Eye (tissue), 1 donor: ENCODE data around the gene RPP30.
"Not testable (repeated sequence)": the region's sequence is repeated elsewhere in the genome, so short reads cannot be mapped to it uniquely, and the experiment has no call there.

Experiments used
- DNase-seq: peaks from one replicate; pipeline ENCODE4 v3.0.0-alpha.2; 2015

The RPP30 gene

DNA sequence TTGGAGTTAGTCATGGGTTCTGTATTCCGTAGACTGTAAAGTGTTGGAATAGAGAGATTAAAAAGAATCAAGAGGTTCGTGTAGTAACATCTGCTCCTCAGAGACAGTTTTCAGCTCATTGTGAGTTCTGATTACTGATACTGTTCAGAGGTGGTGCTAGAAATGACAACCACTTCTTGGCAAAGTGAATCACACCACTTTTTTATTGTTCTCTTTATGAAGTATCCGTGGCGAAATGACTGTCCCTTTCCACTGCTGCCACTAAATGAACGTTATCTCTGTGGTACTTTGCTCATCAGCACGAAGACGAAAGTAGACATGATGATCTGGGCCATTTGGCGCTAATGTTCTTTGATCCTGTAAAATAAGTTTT is 860 bp downstream of the RPP30 start:
- DNase-seq: no peak

DNA sequence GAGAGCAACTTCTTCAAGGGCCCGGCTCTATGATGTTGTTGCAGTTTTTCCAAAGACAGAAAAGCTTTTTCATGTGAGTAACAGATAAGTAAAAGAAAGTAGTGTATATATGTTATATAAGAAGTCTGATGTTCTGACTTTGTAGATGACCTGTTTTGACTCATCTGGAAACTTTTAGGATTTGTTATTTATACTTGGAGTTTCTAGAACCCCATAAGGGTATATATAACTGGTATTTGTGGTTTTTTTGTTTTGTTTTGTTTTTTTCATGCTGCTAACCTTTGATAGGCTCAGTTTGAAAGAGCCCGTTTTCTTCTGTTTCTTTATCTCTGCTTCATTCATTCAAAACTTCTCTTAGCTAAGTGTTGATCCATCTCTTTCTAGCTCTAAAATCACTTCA is 7.3 kb downstream of the RPP30 start:
- DNase-seq: no peak

- peak; percentile 75 for DNase-seq
These were observed 8.4 kb downstream of the RPP30 start for GRCh38 chr10:90880059-90880719.

DNA sequence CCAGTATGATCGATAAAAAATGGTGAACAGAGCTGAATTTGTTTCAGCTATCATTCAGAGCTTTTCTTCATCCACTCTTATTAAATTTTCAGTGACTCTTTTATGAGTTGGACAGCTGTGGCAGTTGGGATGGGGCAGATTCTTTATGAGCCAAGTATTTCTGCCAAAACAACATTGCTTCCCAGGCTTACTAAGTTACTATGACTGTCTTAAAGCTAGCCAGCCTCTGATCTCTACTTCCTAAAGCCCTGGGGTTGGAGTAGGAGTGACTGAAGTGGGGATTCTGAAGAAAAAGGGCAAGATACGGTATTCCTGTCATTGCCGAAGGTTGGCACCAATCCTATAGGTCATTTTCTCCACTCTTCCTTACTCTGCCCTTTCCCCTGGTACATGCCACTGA is 12.7 kb downstream of the RPP30 start:
- no peak for DNase-seq

- no peak for DNase-seq
These were observed 13.4 kb downstream of the RPP30 start for GRCh38 chr10:90885176-90885575.

DNA sequence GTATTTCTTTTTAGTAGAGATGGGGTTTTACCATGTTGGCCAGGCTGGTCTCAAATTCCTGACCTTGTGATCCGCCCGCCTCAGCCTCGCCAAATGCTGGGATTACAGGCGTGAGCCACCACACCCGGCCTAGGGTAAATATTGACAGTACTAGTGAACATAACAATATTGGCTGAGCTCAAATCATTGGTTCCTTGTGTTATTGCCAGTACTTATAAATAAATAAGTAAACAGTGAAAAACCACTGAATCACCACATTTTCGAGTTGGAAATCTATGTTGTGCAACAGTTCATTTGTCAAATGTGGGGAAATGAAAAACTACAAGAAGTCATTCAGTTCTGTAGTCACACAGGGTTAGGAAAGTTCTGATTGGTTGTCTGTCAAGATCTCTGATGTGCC is 15.8 kb downstream of the RPP30 start:
- DNase-seq: no peak

GRCh38 chr10:90888387-90888786 is 16.6 kb downstream of the RPP30 start:
- DNase-seq: no peak

- no peak for DNase-seq
These were observed 17.9 kb downstream of the RPP30 start for GRCh38 chr10:90889636-90890035.

DNA sequence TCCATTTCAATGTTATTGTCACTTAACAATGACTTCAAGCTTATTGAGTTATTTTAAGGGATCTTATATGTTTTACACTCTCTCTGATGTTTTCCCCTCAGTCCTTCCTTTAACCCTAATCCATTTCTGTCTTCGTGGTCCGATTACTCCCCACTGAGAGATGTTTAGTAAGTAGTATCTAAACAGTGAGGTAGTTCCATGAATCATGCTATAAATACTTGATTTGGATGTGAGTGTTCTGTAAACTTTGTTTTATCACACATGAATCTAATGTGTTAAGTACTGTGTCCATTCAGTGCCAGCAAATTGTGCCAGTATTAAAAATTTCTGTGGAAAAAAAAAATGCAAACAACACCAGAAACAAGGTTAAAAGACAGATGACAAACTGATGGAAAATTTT is 18.6 kb downstream of the RPP30 start:
- no peak for DNase-seq

- DNase-seq: no peak
These were observed 21.4 kb downstream of the RPP30 start for GRCh38 chr10:90893190-90893589.

GRCh38 chr10:90896916-90897315 is 25.1 kb downstream of the RPP30 start:
- DNase-seq: not testable (repeated sequence)

- no peak for DNase-seq
These were observed 34.2 kb downstream of the RPP30 start for GRCh38 chr10:90905925-90906324.

DNA sequence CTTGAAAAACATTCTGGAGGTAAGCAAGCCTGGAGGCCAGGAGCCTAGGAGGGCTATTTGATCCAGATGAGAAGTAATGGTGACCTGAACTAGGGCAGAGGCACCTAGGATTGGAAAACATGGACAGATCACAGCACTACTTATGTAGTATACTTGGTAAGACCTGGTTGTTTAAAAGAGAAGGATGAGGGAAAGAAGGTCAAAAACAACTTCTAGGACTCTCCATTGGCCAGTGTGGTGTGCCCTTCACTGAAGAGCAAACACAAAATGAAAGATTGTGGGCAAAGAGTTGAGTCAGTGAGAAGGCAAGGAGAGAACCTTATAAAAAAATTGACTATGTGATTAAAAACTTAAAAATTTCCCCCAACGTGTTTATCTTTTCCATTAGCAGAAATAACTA is 34.8 kb downstream of the RPP30 start:
- no peak for DNase-seq

- peak; percentile 94 for DNase-seq
These were observed 39.6 kb downstream of the RPP30 start for GRCh38 chr10:90911133-90912051.

GRCh38 chr10:90912174-90912573 is 40.4 kb downstream of the RPP30 start:
- DNase-seq: peak; percentile 37

DNA sequence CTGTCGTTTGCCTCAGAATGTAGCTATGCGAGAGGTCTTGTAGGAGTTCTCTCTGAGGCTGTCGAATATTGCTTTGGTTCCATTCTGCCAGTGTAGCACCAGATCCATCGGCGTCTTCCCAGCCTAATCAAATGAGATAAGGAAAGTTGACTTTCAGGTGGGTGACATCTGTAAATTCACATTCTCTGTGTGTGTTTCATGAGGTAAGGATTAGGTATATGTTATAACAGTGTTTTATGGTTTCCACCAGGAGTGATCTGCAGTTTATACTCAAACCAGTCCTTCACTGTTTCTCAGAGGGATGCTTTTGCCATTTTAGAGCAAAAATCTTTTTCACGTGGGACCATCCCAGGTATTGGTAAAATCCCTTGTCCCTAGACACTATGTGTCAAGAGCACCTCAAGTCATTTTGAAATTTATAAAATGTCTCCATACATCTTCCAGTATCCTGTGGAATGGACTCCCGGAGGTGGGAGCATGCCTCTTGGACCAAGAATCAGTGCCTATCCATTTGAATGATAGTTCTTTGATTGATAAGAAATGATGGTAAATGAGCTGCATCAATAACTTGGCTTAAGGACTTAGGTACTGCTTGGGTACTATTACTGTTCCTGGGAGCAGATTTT is 41.2 kb downstream of the RPP30 start:
- DNase-seq: no peak

GRCh38 chr10:90913774-90914420 is 42.1 kb downstream of the RPP30 start:
- DNase-seq: no peak

DNA sequence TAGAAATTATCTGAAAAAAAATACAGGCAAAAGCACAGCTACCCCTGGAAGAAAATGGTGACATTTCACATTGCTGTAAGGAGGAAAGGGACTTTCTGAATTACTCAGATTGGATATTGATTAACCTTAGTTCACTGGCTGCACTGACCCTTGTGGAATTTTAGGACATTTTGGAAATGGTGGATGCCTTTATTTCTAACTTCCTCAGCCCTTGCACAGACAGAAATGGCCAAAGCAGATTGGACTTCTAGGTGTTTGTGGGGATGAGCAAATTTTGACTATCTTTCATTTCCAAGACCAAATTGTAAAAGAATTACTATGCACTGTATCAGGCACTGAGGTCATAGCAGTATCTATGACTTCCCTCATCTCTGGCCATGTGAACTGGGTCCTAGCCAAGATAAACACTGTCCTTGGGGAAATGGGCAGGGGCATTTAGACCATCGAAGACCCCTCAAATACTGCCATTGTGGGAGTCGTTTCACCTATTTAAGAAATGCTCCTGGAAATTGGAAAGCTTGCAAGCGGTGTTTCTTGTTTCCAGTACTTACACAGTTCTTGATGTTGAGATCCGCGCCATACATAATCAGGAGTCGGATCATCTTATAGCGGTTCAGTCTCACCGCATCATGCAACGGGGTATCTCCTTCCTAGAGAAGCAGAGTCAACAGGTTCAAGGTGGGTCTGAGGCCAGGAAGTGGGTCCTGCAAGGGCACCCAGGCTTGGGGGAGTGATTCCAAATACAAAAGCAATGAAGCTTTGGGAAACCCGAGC is 43.4 kb downstream of the RPP30 start:
- no peak for DNase-seq

GRCh38 chr10:90915766-90916075 is 43.9 kb downstream of the RPP30 start:
- peak; percentile 39 for DNase-seq

DNA sequence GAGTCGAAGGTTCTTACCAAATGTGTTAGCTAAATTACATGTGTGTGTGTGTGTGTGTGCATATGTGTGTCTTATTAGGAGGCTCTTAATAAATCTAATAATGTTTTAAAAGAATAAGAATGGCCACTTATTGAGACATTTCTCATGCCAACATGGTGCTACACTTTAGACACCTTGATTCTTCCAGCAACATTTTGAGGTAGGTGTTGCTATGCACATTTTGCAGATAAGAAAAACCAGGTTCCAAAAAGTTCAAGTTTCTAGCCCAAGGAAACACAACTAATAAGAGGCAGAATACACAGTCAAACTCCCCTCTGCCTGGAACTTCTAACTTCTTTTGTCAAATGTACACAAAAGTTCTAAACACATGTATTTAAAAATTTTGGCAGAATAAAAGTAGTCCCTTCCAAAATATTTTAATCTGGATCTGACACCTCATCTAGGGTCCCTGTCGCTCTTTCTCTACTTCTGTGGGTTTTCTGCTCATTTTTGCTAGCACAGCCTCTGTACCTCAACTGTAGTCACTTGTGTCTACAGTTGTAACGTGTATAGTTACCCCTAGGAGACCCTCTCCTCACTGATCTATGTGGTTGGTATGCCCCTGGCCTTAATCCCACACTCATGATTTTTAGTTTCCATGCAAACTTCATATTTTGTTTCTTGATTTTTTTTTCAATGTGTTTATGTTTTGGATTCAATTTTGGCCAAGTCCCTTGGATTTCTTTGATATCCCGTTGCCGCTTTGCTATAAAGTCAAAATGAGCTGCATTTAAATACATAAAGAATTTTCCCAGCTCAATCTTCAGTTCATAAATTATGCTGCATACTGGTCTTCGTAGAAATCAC is 44.8 kb downstream of the RPP30 start:
- no peak for DNase-seq

GRCh38 chr10:90917238-90917967 is 45.6 kb downstream of the RPP30 start:
- no peak for DNase-seq
